ENCODE results near the gene STRA6.

Gene STRA6

DNA sequence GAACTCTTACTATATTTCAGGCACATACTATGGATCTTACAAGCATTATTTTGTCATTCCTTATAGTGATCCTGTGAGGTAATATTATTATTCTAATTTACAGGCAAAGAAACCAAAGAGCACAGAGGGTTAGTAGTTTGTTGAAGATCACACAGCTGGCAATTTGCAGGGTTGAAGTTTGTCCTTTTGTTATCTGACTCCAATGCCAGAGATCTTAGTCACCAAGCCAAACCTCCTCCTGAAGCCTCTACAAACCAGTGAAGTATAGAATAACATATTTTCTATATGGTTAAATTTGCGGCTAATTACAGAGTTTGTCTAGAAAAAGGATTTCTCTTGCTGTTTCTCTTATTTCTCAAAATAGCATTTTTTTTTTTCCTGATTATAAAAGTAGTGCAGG, 61.0 kb downstream of the STRA6 start:
- Histone ChIP-seq H3K9ac (ENCODE audit: low read depth in 1 of 2, low read length in 2 of 2) (no peak overlapping the region), H3K27ac (ENCODE audit: low read depth in 2 of 2, low read length in 2 of 2) (no peak overlapping the region), H3K36me3 (ENCODE audit: control insufficient read depth in 2 of 2, insufficient read depth in 2 of 2, low read length in 2 of 2) (no peaks in the 10 kb centered on the region), H3K4me3 (ENCODE audit: low read length in 2 of 2) (no peak overlapping the region), H3K27me3 (ENCODE audit: control insufficient read depth in 2 of 2, insufficient read depth in 2 of 2, low read length in 2 of 2) (peaks cover 16 to 22% of the 10 kb centered on the region in 2 donors), H3K9me3 (ENCODE audit: control insufficient read depth in 2 of 2, low read length in 2 of 2) (no peaks in the 10 kb centered on the region), H3K4me1 (ENCODE audit: control insufficient read depth in 2 of 2, insufficient read depth in 2 of 2, low read length in 2 of 2) (peaks cover 4% of the 10 kb centered on the region in 2 donors)

DNA sequence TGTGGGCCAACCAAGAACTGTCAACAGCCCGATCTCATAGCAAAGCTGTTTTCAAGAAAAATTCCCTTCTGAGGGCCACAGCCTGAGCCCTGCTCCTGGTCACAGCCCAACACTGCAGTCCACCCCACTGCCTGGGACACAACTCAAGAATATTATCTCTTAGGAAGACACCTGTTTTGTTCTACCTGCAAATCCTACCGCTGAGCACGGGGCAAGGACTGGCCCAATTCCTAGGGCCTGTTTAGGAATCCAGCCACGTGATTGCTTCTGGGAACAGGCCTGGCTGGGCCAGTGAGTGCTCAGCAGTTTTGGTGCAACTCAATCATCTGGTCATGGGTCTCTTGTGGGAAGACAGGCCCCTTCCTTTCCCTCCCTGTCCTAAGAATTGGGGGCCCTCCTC, 63.9 kb downstream of the STRA6 start:
- H3K27ac ChIP-seq (ENCODE audit: low read depth in 2 of 2, low read length in 2 of 2): no peak overlapping the region
- H3K36me3 ChIP-seq (ENCODE audit: control insufficient read depth in 2 of 2, insufficient read depth in 2 of 2, low read length in 2 of 2): no peaks in the 10 kb centered on the region
- H3K9me3 ChIP-seq (ENCODE audit: control insufficient read depth in 2 of 2, low read length in 2 of 2): no peaks in the 10 kb centered on the region
- no peak overlapping the region for H3K9ac ChIP-seq (ENCODE audit: low read depth in 1 of 2, low read length in 2 of 2)
- peaks cover 33% of the 10 kb centered on the region in 2 donors for H3K27me3 ChIP-seq (ENCODE audit: control insufficient read depth in 2 of 2, insufficient read depth in 2 of 2, low read length in 2 of 2)
- H3K4me3 ChIP-seq (ENCODE audit: low read length in 2 of 2): no peak overlapping the region
- H3K4me1 ChIP-seq (ENCODE audit: control insufficient read depth in 2 of 2, insufficient read depth in 2 of 2, low read length in 2 of 2): peaks cover 4% of the 10 kb centered on the region in 2 donors

DNA sequence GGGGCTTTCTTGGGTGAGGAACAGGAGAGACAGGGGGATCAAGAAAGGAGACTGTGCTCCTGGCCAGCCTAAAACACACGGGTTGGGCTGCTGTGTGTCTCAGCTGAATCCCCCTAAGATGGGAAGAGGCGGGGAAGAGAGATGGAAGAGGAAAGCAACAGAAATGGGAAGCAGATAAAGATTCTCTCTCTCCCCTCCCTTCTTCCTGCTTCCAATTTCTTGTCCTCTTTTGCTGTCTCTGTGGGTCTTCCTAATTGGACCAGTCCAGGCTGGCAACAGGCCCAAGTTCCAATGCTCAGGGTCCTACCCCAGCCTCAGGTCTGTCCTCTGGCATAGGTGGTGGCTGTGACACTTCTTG, 65.1 kb downstream of the STRA6 start:
- Histone ChIP-seq H3K9me3 (ENCODE audit: control insufficient read depth in 2 of 2, low read length in 2 of 2) (no peaks in the 10 kb centered on the region), H3K4me3 (ENCODE audit: low read length in 2 of 2) (no peak overlapping the region), H3K27me3 (ENCODE audit: control insufficient read depth in 2 of 2, insufficient read depth in 2 of 2, low read length in 2 of 2) (peaks cover 37 to 44% of the 10 kb centered on the region in 2 donors), H3K4me1 (ENCODE audit: control insufficient read depth in 2 of 2, insufficient read depth in 2 of 2, low read length in 2 of 2) (peaks cover 4% of the 10 kb centered on the region in 2 donors), H3K27ac (ENCODE audit: low read depth in 2 of 2, low read length in 2 of 2) (no peak overlapping the region), H3K9ac (ENCODE audit: low read depth in 1 of 2, low read length in 2 of 2) (no peak overlapping the region), H3K36me3 (ENCODE audit: control insufficient read depth in 2 of 2, insufficient read depth in 2 of 2, low read length in 2 of 2) (no peaks in the 10 kb centered on the region)

DNA sequence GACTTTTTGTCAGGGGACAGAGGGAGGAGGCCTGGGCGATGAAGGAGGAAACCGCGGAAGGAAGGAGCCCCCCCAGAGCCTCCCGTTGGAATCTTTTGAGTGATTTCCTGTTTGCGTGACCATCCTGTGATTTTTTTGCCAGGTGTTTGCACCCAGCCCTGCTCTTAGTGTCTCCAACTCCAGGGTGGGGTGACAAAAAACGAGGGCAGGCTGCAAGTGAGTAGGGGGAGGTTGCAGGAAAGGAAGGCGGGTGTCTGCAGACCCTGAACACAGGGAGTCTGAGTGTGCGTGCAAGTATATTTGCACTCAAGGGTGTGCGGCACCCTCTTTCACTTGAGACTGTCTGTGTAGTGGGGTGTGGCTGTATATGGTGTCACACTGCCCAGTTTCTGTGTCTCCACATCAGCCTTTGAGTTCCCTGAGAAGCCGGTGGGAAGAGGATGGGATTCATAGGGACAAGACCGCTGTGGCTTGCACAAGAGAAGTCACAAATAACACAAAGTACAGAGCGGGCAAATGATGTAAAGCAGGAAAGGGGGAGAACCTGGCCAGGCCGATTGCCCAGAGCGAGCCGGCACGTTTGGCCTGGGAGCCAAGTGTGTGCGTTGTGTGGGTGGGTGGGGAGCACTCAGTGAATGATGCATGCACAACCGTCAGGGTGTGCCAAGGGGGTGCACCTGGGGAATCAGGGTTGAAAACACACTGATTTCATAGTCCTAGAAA, 65.6 kb downstream of the STRA6 start:
- no peaks in the 10 kb centered on the region for H3K9me3 ChIP-seq (ENCODE audit: control insufficient read depth in 2 of 2, low read length in 2 of 2)
- H3K4me1 ChIP-seq (ENCODE audit: control insufficient read depth in 2 of 2, insufficient read depth in 2 of 2, low read length in 2 of 2): peaks cover 4% of the 10 kb centered on the region in 2 donors
- peaks cover 41 to 48% of the 10 kb centered on the region in 2 donors for H3K27me3 ChIP-seq (ENCODE audit: control insufficient read depth in 2 of 2, insufficient read depth in 2 of 2, low read length in 2 of 2)
- peak overlapping the region in 1 of 2 donors; percentile 20 for H3K9ac ChIP-seq (ENCODE audit: low read depth in 1 of 2, low read length in 2 of 2)
- no peak overlapping the region for H3K27ac ChIP-seq (ENCODE audit: low read depth in 2 of 2, low read length in 2 of 2)
- no peaks in the 10 kb centered on the region for H3K36me3 ChIP-seq (ENCODE audit: control insufficient read depth in 2 of 2, insufficient read depth in 2 of 2, low read length in 2 of 2)
- H3K4me3 ChIP-seq (ENCODE audit: low read length in 2 of 2): no peak overlapping the region

DNA sequence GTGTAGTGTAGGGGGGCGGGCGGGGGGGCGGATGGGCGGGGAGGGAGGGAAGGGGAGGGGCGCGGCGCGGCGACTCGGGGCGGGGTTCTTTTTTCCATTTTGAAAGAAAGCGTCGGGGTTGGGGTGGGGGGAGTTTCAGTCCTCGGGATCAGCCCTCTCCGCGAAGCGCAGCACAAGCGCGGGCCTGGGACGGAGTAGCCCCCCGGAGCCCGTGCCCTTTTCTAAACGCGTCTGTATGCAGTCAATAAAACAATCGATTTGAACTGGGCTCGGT, 66.1 kb downstream of the STRA6 start:
- Histone ChIP-seq H3K9ac (ENCODE audit: low read depth in 1 of 2, low read length in 2 of 2) (peak overlapping the region in 1 of 2 donors; percentile 20), H3K9me3 (ENCODE audit: control insufficient read depth in 2 of 2, low read length in 2 of 2) (no peaks in the 10 kb centered on the region), H3K36me3 (ENCODE audit: control insufficient read depth in 2 of 2, insufficient read depth in 2 of 2, low read length in 2 of 2) (no peaks in the 10 kb centered on the region), H3K27me3 (ENCODE audit: control insufficient read depth in 2 of 2, insufficient read depth in 2 of 2, low read length in 2 of 2) (peaks cover 45 to 53% of the 10 kb centered on the region in 2 donors), H3K27ac (ENCODE audit: low read depth in 2 of 2, low read length in 2 of 2) (no peak overlapping the region), H3K4me3 (ENCODE audit: low read length in 2 of 2) (no peak overlapping the region), H3K4me1 (ENCODE audit: control insufficient read depth in 2 of 2, insufficient read depth in 2 of 2, low read length in 2 of 2) (peaks cover 4% of the 10 kb centered on the region in 2 donors)

DNA sequence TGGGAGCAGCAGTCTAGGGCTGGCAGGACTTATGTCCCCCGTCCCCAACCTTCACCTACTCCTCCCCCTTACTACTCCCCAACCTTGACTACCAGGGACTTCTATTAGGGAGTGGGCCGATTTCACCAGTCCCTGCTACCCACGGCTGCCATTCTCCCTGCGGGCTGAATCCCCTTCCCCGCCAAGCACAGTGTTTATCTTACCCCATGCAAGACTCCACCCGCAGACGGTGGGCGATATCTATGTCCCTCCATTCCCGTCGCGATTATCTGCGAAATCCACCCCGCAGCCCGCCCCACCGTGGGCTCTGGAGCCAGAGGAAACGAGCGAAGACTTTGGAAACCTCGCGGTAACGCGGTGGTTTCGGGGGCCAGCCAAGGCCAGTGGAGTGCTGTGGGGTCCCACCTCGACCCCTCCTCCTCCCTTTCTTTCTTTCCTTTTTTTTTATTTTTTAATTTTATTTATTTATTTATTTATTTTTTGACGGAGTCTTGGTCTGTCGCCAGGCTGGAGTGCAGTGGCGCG, 67.5 kb downstream of the STRA6 start:
- no peak overlapping the region for H3K27ac ChIP-seq (ENCODE audit: low read depth in 2 of 2, low read length in 2 of 2)
- no peak overlapping the region for H3K4me3 ChIP-seq (ENCODE audit: low read length in 2 of 2)
- H3K9me3 ChIP-seq (ENCODE audit: control insufficient read depth in 2 of 2, low read length in 2 of 2): no peaks in the 10 kb centered on the region
- no peak overlapping the region for H3K9ac ChIP-seq (ENCODE audit: low read depth in 1 of 2, low read length in 2 of 2)
- peaks cover 4% of the 10 kb centered on the region in 2 donors for H3K4me1 ChIP-seq (ENCODE audit: control insufficient read depth in 2 of 2, insufficient read depth in 2 of 2, low read length in 2 of 2)
- H3K36me3 ChIP-seq (ENCODE audit: control insufficient read depth in 2 of 2, insufficient read depth in 2 of 2, low read length in 2 of 2): no peaks in the 10 kb centered on the region
- peaks cover 55 to 63% of the 10 kb centered on the region in 2 donors for H3K27me3 ChIP-seq (ENCODE audit: control insufficient read depth in 2 of 2, insufficient read depth in 2 of 2, low read length in 2 of 2)

DNA sequence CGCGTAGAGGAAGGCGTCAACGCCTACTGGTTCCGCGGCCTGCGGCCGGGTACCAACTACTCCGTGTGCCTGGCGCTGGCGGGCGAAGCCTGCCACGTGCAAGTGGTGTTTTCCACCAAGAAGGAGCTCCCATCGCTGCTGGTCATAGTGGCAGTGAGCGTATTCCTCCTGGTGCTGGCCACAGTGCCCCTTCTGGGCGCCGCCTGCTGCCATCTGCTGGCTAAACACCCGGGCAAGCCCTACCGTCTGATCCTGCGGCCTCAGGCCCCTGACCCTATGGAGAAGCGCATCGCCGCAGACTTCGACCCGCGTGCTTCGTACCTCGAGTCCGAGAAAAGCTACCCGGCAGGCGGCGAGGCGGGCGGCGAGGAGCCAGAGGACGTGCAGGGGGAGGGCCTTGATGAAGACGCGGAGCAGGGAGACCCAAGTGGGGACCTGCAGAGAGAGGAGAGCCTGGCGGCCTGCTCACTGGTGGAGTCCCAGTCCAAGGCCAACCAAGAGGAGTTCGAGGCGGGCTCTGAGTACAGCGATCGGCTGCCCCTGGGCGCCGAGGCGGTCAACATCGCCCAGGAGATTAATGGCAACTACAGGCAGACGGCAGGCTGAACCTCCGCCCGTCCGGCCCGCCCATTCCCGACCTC, 68.1 kb downstream of the STRA6 start:
- Histone ChIP-seq H3K36me3 (ENCODE audit: control insufficient read depth in 2 of 2, insufficient read depth in 2 of 2, low read length in 2 of 2) (no peaks in the 10 kb centered on the region), H3K4me3 (ENCODE audit: low read length in 2 of 2) (no peak overlapping the region), H3K27me3 (ENCODE audit: control insufficient read depth in 2 of 2, insufficient read depth in 2 of 2, low read length in 2 of 2) (peaks cover 59 to 68% of the 10 kb centered on the region in 2 donors), H3K9me3 (ENCODE audit: control insufficient read depth in 2 of 2, low read length in 2 of 2) (no peaks in the 10 kb centered on the region), H3K27ac (ENCODE audit: low read depth in 2 of 2, low read length in 2 of 2) (no peak overlapping the region), H3K4me1 (ENCODE audit: control insufficient read depth in 2 of 2, insufficient read depth in 2 of 2, low read length in 2 of 2) (peaks cover 4% of the 10 kb centered on the region in 2 donors), H3K9ac (ENCODE audit: low read depth in 1 of 2, low read length in 2 of 2) (no peak overlapping the region)

DNA sequence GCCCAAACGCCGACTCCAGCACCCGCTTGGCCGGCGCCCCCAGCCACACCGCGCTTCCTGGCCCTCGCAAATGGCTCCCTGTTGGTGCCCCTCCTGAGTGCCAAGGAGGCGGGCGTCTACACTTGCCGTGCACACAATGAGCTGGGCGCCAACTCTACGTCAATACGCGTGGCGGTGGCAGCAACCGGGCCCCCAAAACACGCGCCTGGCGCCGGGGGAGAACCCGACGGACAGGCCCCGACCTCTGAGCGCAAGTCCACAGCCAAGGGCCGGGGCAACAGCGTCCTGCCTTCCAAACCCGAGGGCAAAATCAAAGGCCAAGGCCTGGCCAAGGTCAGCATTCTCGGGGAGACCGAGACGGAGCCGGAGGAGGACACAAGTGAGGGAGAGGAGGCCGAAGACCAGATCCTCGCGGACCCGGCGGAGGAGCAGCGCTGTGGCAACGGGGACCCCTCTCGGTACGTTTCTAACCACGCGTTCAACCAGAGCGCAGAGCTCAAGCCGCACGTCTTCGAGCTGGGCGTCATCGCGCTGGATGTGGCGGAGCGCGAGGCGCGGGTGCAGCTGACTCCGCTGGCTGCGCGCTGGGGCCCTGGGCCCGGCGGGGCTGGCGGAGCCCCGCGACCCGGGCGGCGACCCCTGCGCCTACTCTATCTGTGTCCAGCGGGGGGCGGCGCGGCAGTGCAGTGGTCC, 68.7 kb downstream of the STRA6 start:
- Histone ChIP-seq H3K27me3 (ENCODE audit: control insufficient read depth in 2 of 2, insufficient read depth in 2 of 2, low read length in 2 of 2) (peaks cover 60 to 72% of the 10 kb centered on the region in 2 donors), H3K9me3 (ENCODE audit: control insufficient read depth in 2 of 2, low read length in 2 of 2) (no peaks in the 10 kb centered on the region)

DNA sequence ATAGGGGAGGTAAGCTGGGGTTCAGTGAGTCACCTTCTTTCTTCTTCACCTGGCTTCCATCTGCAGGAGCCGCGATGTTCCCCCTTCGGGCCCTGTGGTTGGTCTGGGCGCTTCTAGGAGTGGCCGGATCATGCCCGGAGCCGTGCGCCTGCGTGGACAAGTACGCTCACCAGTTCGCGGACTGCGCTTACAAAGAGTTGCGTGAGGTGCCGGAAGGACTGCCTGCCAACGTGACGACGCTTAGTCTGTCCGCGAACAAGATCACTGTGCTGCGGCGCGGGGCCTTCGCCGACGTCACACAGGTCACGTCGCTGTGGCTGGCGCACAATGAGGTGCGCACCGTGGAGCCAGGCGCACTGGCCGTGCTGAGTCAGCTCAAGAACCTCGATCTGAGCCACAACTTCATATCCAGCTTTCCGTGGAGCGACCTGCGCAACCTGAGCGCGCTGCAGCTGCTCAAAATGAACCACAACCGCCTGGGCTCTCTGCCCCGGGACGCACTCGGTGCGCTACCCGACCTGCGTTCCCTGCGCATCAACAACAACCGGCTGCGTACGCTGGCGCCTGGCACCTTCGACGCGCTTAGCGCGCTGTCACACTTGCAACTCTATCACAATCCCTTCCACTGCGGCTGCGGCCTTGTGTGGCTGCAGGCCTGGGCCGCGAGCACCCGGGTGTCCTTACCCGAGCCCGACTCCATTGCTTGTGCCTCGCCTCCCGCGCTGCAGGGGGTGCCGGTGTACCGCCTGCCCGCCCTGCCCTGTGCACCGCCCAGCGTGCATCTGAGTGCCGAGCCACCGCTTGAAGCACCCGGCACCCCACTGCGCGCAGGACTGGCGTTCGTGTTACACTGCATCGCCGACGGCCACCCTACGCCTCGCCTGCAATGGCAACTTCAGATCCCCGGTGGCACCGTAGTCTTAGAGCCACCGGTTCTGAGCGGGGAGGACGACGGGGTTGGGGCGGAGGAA, 69.6 kb downstream of the STRA6 start:
- H3K36me3 ChIP-seq (ENCODE audit: control insufficient read depth in 2 of 2, insufficient read depth in 2 of 2, low read length in 2 of 2): no peaks in the 10 kb centered on the region
- no peak overlapping the region for H3K4me3 ChIP-seq (ENCODE audit: low read length in 2 of 2)
- H3K4me1 ChIP-seq (ENCODE audit: control insufficient read depth in 2 of 2, insufficient read depth in 2 of 2, low read length in 2 of 2): peaks cover 4% of the 10 kb centered on the region in 2 donors
- H3K27me3 ChIP-seq (ENCODE audit: control insufficient read depth in 2 of 2, insufficient read depth in 2 of 2, low read length in 2 of 2): peaks cover 65 to 71% of the 10 kb centered on the region in 2 donors
- H3K27ac ChIP-seq (ENCODE audit: low read depth in 2 of 2, low read length in 2 of 2): no peak overlapping the region
- no peaks in the 10 kb centered on the region for H3K9me3 ChIP-seq (ENCODE audit: control insufficient read depth in 2 of 2, low read length in 2 of 2)
- H3K9ac ChIP-seq (ENCODE audit: low read depth in 1 of 2, low read length in 2 of 2): no peak overlapping the region

More for the DNA sequence above, 68.7 kb downstream of the STRA6 start:
- H3K4me1 ChIP-seq (ENCODE audit: control insufficient read depth in 2 of 2, insufficient read depth in 2 of 2, low read length in 2 of 2): peaks cover 4% of the 10 kb centered on the region in 2 donors
- H3K36me3 ChIP-seq (ENCODE audit: control insufficient read depth in 2 of 2, insufficient read depth in 2 of 2, low read length in 2 of 2): no peaks in the 10 kb centered on the region
- H3K4me3 ChIP-seq (ENCODE audit: low read length in 2 of 2): no peak overlapping the region
- no peak overlapping the region for H3K9ac ChIP-seq (ENCODE audit: low read depth in 1 of 2, low read length in 2 of 2)
- no peak overlapping the region for H3K27ac ChIP-seq (ENCODE audit: low read depth in 2 of 2, low read length in 2 of 2)
